Endothelial cell (in vitro differentiated cells): ENCODE results near the gene CYB5D1. TPM values are rescaled to one million over a fixed set of nuclear protein-coding genes. Genes with fewer than 3 reads are reported as not detected.
A peak's percentile ranks its signal among the peaks of the same experiment; 100 is the strongest.

Experiments used
- DNase-seq: peaks from one replicate; pipeline ENCODE4 v3.0.0; 2021; ENCODE audit warnings: low spot score
- H3K27ac Mint-ChIP-seq: one replicate; pipeline ENCODE4 v1.8.0; 2021; ENCODE audit warnings: mixed read lengths, inconsistent platforms; ENCODE audit not compliant: unreplicated experiment
- H3K27me3 Mint-ChIP-seq: one replicate; pipeline ENCODE4 v1.8.0; 2021; ENCODE audit warnings: mild to moderate bottlenecking, moderate library complexity, mixed read lengths, inconsistent platforms; ENCODE audit not compliant: unreplicated experiment
- H3K36me3 Mint-ChIP-seq: one replicate; pipeline ENCODE4 v1.8.0; 2021; ENCODE audit warnings: mild to moderate bottlenecking, low read depth, mixed read lengths, inconsistent platforms; ENCODE audit not compliant: unreplicated experiment
- H3K4me1 Mint-ChIP-seq: one replicate; pipeline ENCODE4 v1.8.0; 2021; ENCODE audit warnings: mild to moderate bottlenecking, mixed read lengths, inconsistent platforms; ENCODE audit not compliant: unreplicated experiment
- H3K4me3 Mint-ChIP-seq: one replicate; pipeline ENCODE4 v1.8.0; 2021; ENCODE audit warnings: mild to moderate bottlenecking, mixed read lengths, inconsistent platforms; ENCODE audit not compliant: unreplicated experiment
- H3K9me3 Mint-ChIP-seq: one replicate; pipeline ENCODE4 v1.8.0; 2021; ENCODE audit warnings: mixed read lengths, inconsistent platforms; ENCODE audit not compliant: unreplicated experiment
- total RNA-seq: library from RNA; stranded (reverse); fragmentation: NEBNext Ultra II Directional; extraction: Animal tissue kit (Norgen Biotek cat#: 25700); gene quantifications from one replicate; pipeline ENCODE4 v1.2.1, GENCODE V29; 2021; ENCODE audit not compliant: unreplicated experiment
- TF ChIP-seq, protein P1 (sequence below): fragments of 200-600 bp; sonication (generic); IDR thresholded peaks from one replicate; pipeline ENCODE4 v1.5.0; 2021; ENCODE audit warnings: antibody characterized with exemption; ENCODE audit not compliant: unreplicated experiment

CYB5D1 gene
- total RNA-seq, 1 donor from 2014 or later, result 6.4 TPM

DNA sequence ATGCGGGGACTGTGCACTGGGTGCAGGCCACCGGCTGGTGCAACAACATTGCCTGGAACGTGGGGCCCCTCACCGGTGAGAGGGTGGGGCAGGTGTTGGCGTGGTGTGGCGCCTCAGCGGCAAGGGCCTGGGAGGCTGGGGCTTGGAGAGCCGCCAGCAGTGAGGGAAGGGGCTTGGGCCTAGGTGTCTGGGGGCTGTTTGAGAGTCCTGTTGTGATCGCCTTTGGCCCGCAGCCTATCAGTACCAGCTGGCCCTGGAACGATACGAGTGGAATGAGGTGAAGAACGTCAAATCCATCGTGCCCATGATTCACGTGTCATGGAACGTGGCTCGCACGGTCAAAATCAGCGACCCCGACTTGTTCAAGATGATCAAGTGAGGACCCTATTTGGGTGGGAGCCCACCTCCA, 5.5 kb upstream of the CYB5D1 start:
- no peaks in the 10 kb centered on the region for H3K9me3 Mint-ChIP-seq
- peak overlapping the region; percentile 78 for H3K4me3 Mint-ChIP-seq
- DNase-seq, result no peak
- H3K36me3 Mint-ChIP-seq, result peaks cover 30% of the 10 kb centered on the region
- peaks cover 16% of the 10 kb centered on the region for H3K4me1 Mint-ChIP-seq
- H3K27me3 Mint-ChIP-seq, result peaks cover 19% of the 10 kb centered on the region
- TF ChIP-seq, protein P1, sequence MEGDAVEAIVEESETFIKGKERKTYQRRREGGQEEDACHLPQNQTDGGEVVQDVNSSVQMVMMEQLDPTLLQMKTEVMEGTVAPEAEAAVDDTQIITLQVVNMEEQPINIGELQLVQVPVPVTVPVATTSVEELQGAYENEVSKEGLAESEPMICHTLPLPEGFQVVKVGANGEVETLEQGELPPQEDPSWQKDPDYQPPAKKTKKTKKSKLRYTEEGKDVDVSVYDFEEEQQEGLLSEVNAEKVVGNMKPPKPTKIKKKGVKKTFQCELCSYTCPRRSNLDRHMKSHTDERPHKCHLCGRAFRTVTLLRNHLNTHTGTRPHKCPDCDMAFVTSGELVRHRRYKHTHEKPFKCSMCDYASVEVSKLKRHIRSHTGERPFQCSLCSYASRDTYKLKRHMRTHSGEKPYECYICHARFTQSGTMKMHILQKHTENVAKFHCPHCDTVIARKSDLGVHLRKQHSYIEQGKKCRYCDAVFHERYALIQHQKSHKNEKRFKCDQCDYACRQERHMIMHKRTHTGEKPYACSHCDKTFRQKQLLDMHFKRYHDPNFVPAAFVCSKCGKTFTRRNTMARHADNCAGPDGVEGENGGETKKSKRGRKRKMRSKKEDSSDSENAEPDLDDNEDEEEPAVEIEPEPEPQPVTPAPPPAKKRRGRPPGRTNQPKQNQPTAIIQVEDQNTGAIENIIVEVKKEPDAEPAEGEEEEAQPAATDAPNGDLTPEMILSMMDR, result no peak
- no peak overlapping the region for H3K27ac Mint-ChIP-seq

DNA sequence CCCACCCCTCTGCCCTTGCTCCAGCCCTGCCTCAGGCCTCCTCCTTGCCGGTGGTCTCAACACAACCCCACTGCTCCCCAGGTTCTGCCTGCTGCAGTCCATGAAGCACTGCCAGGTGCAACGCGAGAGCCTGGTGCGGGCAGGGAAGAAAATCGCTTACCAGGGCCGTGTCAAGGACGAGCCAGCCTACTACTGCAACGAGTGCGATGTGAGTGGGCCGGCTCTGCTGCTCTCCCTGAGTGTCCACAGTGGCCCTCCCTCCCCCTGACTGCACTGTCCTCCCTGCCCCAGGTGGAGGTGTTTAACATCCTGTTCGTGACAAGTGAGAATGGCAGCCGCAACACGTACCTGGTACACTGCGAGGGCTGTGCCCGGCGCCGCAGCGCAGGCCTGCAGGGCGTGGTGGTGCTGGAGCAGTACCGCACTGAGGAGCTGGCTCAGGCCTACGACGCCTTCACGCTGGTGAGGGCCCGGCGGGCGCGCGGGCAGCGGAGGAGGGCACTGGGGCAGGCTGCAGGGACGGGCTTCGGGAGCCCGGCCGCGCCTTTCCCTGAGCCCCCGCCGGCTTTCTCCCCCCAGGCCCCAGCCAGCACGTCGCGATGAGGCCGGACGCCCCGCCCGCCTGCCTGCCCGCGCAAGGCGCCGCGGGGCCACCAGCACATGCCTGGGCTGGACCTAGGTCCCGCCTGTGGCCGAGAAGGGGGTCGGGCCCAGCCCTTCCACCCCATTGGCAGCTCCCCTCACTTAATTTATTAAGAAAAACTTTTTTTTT, 4.7 kb upstream of the CYB5D1 start:
- Mint-ChIP-seq H3K4me1 (peaks cover 16% of the 10 kb centered on the region), H3K27ac (no peak overlapping the region), H3K4me3 (no peak overlapping the region), H3K36me3 (peaks cover 30% of the 10 kb centered on the region), H3K9me3 (no peaks in the 10 kb centered on the region), H3K27me3 (peaks cover 19% of the 10 kb centered on the region)
- TF ChIP-seq, protein P1, result no peak
- DNase-seq, result no peak

DNA sequence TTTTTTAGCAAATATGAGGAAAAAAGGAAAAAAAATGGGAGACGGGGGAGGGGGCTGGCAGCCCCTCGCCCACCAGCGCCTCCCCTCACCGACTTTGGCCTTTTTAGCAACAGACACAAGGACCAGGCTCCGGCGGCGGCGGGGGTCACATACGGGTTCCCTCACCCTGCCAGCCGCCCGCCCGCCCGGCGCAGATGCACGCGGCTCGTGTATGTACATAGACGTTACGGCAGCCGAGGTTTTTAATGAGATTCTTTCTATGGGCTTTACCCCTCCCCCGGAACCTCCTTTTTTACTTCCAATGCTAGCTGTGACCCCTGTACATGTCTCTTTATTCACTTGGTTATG, 4.1 kb upstream of the CYB5D1 start:
- Mint-ChIP-seq H3K36me3 (peaks cover 28% of the 10 kb centered on the region), H3K4me3 (peak overlapping the region; percentile 72), H3K9me3 (no peaks in the 10 kb centered on the region), H3K4me1 (peaks cover 16% of the 10 kb centered on the region), H3K27ac (peak overlapping the region; percentile 78), H3K27me3 (peaks cover 19% of the 10 kb centered on the region)
- TF ChIP-seq, protein P1, result no peak
- no peak for DNase-seq

DNA sequence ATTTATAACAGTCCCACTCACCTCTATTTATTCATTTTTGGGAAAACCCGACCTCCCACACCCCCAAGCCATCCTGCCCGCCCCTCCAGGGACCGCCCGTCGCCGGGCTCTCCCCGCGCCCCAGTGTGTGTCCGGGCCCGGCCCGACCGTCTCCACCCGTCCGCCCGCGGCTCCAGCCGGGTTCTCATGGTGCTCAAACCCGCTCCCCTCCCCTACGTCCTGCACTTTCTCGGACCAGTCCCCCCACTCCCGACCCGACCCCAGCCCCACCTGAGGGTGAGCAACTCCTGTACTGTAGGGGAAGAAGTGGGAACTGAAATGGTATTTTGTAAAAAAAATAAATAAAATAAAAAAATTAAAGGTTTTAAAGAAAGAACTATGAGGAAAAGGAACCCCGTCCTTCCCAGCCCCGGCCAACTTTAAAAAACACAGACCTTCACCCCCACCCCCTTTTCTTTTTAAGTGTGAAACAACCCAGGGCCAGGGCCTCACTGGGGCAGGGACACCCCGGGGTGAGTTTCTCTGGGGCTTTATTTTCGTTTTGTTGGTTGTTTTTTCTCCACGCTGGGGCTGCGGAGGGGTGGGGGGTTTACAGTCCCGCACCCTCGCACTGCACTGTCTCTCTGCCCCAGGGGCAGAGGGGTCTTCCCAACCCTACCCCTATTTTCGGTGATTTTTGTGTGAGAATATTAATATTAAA, 3.6 kb upstream of the CYB5D1 start:
- Mint-ChIP-seq H3K4me3 (peak overlapping the region; percentile 72), H3K36me3 (peaks cover 34% of the 10 kb centered on the region), H3K9me3 (no peaks in the 10 kb centered on the region), H3K27ac (peak overlapping the region; percentile 78), H3K27me3 (peaks cover 19% of the 10 kb centered on the region), H3K4me1 (peaks cover 19% of the 10 kb centered on the region)
- TF ChIP-seq, protein P1, result no peak
- DNase-seq, result no peak
